ENCODE data around the gene ZFAND3. TPM values are rescaled to one million over a fixed set of nuclear protein-coding genes. Genes with fewer than 3 reads are reported as not detected.

Gene ZFAND3
- total and polyA plus RNA-seq, 10 of the 15 experiments (the other 5 are each of a cell fraction or from before 2014, with no cell fraction given): 0.90 to 34.4 (median 16.3) TPM

DNA sequence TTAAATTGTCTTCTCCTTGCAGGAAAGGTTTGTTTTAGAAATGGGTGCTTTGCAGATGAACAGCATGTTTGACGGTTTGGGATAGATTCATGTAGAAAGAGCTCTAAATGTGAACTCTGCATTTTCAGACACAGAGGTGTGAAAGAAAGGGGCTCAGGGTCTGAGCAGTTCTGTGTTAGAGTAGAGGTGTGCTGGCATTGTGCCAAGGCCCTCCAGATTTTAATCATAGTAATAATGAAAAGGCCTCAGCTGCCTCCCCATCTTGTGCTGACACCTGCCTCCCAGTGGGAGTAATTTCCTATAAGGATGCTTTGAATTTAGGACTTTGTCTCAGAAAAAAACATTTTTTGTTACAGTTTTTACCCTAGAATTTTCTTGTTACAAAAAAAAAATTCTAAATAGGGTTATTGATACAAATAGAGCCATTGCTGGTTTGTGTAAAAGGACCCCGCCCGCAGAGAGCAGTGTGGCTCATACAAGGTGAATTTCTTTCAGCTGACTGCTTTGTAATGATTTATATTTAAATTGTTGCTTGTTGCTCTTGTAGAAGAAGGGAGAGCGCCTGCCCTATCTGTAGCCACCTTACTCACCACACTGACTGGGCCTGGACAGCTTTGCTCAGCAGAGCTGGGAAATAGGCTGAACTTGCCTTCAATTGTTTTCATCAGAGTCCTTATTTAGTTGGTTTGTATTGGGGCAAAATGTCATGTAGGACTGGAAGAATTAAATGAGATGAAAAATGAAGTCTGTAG is 294.5 kb downstream of the ZFAND3 start:
- Histone ChIP-seq H3K27me3 (replicated peaks in 1 of 2; ENCODE audit: control insufficient read depth in 2 of 2, insufficient read depth in 2 of 2, low read length in 1 of 2) (no peaks in the 10 kb centered on the region), H3K4me2 (ENCODE audit: control insufficient read depth, insufficient read depth) (no peak overlapping the region), H3K4me1 (ENCODE audit: control insufficient read depth, insufficient read depth, low read length) (no peaks in the 10 kb centered on the region), H3K9me3 (replicated peaks; ENCODE audit: control insufficient read depth, insufficient read depth, low read length) (no peaks in the 10 kb centered on the region), H3K9ac (ENCODE audit: control insufficient read depth, insufficient read depth, low read length) (no peak overlapping the region), H3K36me3 (ENCODE audit: control insufficient read depth in 2 of 2, insufficient read depth in 2 of 2, low read length in 1 of 2) (peaks cover 0 to 16% of the 10 kb centered on the region in 2 experiments; a peak in 2 of 4 replicates), H2AFZ (ENCODE audit: control insufficient read depth, low read depth, low read length) (no peak overlapping the region), H3K4me3 (no peak overlapping the region), H4K20me1 (ENCODE audit: control insufficient read depth, insufficient read depth) (no peaks in the 10 kb centered on the region), H3K27ac (ENCODE audit: control insufficient read depth, insufficient read depth) (no peak overlapping the region), H3K79me2 (ENCODE audit: control insufficient read depth, insufficient read depth, low read length) (no peaks in the 10 kb centered on the region)
- FAIRE-seq (no peak), ATAC-seq (no peak), DNase-seq (ENCODE audit: low read depth, low spot score) (no peak)
- SMC1A ChIA-PET (ENCODE audit: uncharacterized antibody, unreplicated experiment): no interaction called here
- RAD21 ChIA-PET (ENCODE audit: unreplicated experiment): no interaction called here
- whole genome bisulfite sequencing (ENCODE audit: insufficient coverage, insufficient replicate concordance, low lambda C conversion rate, missing lambda C conversion rate): 92% methylated on average over 4 of the region's 4 CpGs
- CTCF ChIA-PET: interaction anchor here (1.1 kb wide), 1 partner anchor 14 kb away, joined by 3 read pairs; no protein-coding TSS in a partner anchor
- TF ChIP-seq STAT3 (IDR thresholded peaks at IDR 0.05; ENCODE audit: low read depth, low read length) (no peak), RFX5 (IDR thresholded peaks at IDR 0.05; ENCODE audit: low read depth, low read length) (no peak), LARP7 (IDR thresholded peaks at IDR 0.05) (no peak), SUZ12 (IDR thresholded peaks at IDR 0.05; ENCODE audit: unreplicated experiment) (no peak), FOXM1 (IDR thresholded peaks at IDR 0.05; ENCODE audit: low read depth, low read length) (no peak), BCL11A (IDR thresholded peaks at IDR 0.05; ENCODE audit: low read depth, low read length) (no peak), IRF4 (IDR thresholded peaks at IDR 0.05; ENCODE audit: low read depth, low read length) (no peak), CREB1 (IDR thresholded peaks at IDR 0.05; ENCODE audit: low read depth) (no peak), SMAD5 (IDR thresholded peaks at IDR 0.05; ENCODE audit: low read depth) (no peak), MTA3 (IDR thresholded peaks at IDR 0.05; ENCODE audit: borderline replicate concordance, low read length) (no peak), ZNF384 (IDR thresholded peaks at IDR 0.05; ENCODE audit: borderline replicate concordance, low read depth, low read length) (no peak)
- TF ChIP-seq, protein P1, sequence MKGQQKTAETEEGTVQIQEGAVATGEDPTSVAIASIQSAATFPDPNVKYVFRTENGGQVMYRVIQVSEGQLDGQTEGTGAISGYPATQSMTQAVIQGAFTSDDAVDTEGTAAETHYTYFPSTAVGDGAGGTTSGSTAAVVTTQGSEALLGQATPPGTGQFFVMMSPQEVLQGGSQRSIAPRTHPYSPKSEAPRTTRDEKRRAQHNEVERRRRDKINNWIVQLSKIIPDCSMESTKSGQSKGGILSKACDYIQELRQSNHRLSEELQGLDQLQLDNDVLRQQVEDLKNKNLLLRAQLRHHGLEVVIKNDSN (IDR thresholded peaks at IDR 0.05; ENCODE audit: borderline replicate concordance, extremely low read length, insufficient read depth, low read depth, low read length): no peak
- TF ChIP-seq, protein P2, sequence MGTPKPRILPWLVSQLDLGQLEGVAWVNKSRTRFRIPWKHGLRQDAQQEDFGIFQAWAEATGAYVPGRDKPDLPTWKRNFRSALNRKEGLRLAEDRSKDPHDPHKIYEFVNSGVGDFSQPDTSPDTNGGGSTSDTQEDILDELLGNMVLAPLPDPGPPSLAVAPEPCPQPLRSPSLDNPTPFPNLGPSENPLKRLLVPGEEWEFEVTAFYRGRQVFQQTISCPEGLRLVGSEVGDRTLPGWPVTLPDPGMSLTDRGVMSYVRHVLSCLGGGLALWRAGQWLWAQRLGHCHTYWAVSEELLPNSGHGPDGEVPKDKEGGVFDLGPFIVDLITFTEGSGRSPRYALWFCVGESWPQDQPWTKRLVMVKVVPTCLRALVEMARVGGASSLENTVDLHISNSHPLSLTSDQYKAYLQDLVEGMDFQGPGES (IDR thresholded peaks at IDR 0.05): no peak
- TF ChIP-seq, protein P3, sequence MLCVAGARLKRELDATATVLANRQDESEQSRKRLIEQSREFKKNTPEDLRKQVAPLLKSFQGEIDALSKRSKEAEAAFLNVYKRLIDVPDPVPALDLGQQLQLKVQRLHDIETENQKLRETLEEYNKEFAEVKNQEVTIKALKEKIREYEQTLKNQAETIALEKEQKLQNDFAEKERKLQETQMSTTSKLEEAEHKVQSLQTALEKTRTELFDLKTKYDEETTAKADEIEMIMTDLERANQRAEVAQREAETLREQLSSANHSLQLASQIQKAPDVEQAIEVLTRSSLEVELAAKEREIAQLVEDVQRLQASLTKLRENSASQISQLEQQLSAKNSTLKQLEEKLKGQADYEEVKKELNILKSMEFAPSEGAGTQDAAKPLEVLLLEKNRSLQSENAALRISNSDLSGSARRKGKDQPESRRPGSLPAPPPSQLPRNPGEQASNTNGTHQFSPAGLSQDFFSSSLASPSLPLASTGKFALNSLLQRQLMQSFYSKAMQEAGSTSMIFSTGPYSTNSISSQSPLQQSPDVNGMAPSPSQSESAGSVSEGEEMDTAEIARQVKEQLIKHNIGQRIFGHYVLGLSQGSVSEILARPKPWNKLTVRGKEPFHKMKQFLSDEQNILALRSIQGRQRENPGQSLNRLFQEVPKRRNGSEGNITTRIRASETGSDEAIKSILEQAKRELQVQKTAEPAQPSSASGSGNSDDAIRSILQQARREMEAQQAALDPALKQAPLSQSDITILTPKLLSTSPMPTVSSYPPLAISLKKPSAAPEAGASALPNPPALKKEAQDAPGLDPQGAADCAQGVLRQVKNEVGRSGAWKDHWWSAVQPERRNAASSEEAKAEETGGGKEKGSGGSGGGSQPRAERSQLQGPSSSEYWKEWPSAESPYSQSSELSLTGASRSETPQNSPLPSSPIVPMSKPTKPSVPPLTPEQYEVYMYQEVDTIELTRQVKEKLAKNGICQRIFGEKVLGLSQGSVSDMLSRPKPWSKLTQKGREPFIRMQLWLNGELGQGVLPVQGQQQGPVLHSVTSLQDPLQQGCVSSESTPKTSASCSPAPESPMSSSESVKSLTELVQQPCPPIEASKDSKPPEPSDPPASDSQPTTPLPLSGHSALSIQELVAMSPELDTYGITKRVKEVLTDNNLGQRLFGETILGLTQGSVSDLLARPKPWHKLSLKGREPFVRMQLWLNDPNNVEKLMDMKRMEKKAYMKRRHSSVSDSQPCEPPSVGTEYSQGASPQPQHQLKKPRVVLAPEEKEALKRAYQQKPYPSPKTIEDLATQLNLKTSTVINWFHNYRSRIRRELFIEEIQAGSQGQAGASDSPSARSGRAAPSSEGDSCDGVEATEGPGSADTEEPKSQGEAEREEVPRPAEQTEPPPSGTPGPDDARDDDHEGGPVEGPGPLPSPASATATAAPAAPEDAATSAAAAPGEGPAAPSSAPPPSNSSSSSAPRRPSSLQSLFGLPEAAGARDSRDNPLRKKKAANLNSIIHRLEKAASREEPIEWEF (IDR thresholded peaks at IDR 0.05; ENCODE audit: insufficient replicate concordance, low read depth, low read length): no peak
- TF ChIP-seq, protein P4, sequence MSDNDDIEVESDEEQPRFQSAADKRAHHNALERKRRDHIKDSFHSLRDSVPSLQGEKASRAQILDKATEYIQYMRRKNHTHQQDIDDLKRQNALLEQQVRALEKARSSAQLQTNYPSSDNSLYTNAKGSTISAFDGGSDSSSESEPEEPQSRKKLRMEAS (IDR thresholded peaks at IDR 0.05; ENCODE audit: low read depth, low read length): no peak
- TF ChIP-seq, protein P5, sequence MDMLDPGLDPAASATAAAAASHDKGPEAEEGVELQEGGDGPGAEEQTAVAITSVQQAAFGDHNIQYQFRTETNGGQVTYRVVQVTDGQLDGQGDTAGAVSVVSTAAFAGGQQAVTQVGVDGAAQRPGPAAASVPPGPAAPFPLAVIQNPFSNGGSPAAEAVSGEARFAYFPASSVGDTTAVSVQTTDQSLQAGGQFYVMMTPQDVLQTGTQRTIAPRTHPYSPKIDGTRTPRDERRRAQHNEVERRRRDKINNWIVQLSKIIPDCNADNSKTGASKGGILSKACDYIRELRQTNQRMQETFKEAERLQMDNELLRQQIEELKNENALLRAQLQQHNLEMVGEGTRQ (IDR thresholded peaks at IDR 0.05; ENCODE audit: borderline replicate concordance, low read depth, low read length): no peak
- POLR2A ChIA-PET: no interaction called here
- intact Hi-C loops (cut with micrococcal nuclease; ENCODE audit: unreplicated experiment) (no loop called here), in situ Hi-C loops (cut with MboI) (no loop called here)
- BruUV-seq (replicated peaks): no TSS peak
